ENCODE data around the gene TFDP2.

DNA sequence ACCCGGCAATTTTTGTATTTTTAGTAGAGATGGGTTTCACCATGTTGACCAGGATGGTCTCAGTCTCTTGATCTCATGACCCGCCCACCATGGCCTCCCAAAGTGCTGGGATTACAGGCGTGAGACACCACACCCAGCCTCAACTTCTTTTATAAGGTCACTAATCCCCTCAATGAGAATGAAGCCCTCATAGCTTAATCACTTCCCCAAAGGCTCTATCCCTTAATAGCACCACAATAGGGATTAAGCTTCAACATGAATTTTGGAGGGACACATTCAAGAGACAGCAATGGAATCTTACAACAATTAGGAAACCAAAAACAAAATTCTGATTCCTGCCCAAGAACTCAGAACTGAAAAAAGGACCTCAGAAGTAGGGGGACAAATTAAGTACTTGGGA is 146.1 kb downstream of the TFDP2 start:
- no peak for TF ChIP-seq PATZ1 (CRISPR knock-in tag; IDR thresholded peaks at IDR 0.05; ENCODE audit: borderline replicate concordance)
- no peak for TF ChIP-seq BACH2 (CRISPR knock-in tag; IDR thresholded peaks at IDR 0.05; ENCODE audit: borderline replicate concordance)
- no peak for TF ChIP-seq ISL1 (CRISPR knock-in tag; IDR thresholded peaks at IDR 0.05)
- no peak for TF ChIP-seq TCF4 (CRISPR knock-in tag; IDR thresholded peaks at IDR 0.05; ENCODE audit: borderline replicate concordance)
- TF ChIP-seq ZNF70 (CRISPR knock-in tag; IDR thresholded peaks at IDR 0.05) = no peak
- TF ChIP-seq ZNF565 (CRISPR knock-in tag; conservative IDR thresholded peaks at IDR 0.05; ENCODE audit: low read depth) = no peak
